ENCODE data around the gene SMYD3.

The SMYD3 gene

GRCh38 chr1:246063013-246063616 is 444.0 kb downstream of the SMYD3 start:
- no peak for TF ChIP-seq CTCF (IDR thresholded peaks at IDR 0.05; ENCODE audit: control insufficient read depth, insufficient read depth, low read depth, low read length, missing control alignments)
- H3K4me3 ChIP-seq (ENCODE audit: control insufficient read depth, low read depth, low read length): no peak overlapping the region
- DNase-seq (ENCODE audit: low read depth): no peak

- DNase-seq (ENCODE audit: low read depth): no peak
- no peak for TF ChIP-seq CTCF (IDR thresholded peaks at IDR 0.05; ENCODE audit: control insufficient read depth, insufficient read depth, low read depth, low read length, missing control alignments)
- no peak overlapping the region for H3K4me3 ChIP-seq (ENCODE audit: control insufficient read depth, low read depth, low read length)
Observed at GRCh38 chr1:246058466-246058865, 448.6 kb downstream of the SMYD3 start.

GRCh38 chr1:246052603-246053002 is 454.5 kb downstream of the SMYD3 start:
- DNase-seq (ENCODE audit: low read depth): no peak
- no peak overlapping the region for H3K4me3 ChIP-seq (ENCODE audit: control insufficient read depth, low read depth, low read length)
- no peak for TF ChIP-seq CTCF (IDR thresholded peaks at IDR 0.05; ENCODE audit: control insufficient read depth, insufficient read depth, low read depth, low read length, missing control alignments)

- H3K4me3 ChIP-seq (ENCODE audit: control insufficient read depth, low read depth, low read length): no peak overlapping the region
- DNase-seq (ENCODE audit: low read depth): no peak
- TF ChIP-seq CTCF (IDR thresholded peaks at IDR 0.05; ENCODE audit: control insufficient read depth, insufficient read depth, low read depth, low read length, missing control alignments): no peak
Observed at GRCh38 chr1:246051909-246052518, 455.1 kb downstream of the SMYD3 start.

GRCh38 chr1:246048693-246049092 is 458.4 kb downstream of the SMYD3 start:
- no peak for TF ChIP-seq CTCF (IDR thresholded peaks at IDR 0.05; ENCODE audit: control insufficient read depth, insufficient read depth, low read depth, low read length, missing control alignments)
- H3K4me3 ChIP-seq (ENCODE audit: control insufficient read depth, low read depth, low read length): no peak overlapping the region
- no peak for DNase-seq (ENCODE audit: low read depth)

- no peak overlapping the region for H3K4me3 ChIP-seq (ENCODE audit: control insufficient read depth, low read depth, low read length)
- no peak for TF ChIP-seq CTCF (IDR thresholded peaks at IDR 0.05; ENCODE audit: control insufficient read depth, insufficient read depth, low read depth, low read length, missing control alignments)
- no peak for DNase-seq (ENCODE audit: low read depth)
Observed at GRCh38 chr1:246043556-246043955, 463.5 kb downstream of the SMYD3 start.
